ENCODE data around the gene ATP9A. TPM values are rescaled to one million over a fixed set of nuclear protein-coding genes. Genes with fewer than 3 reads are reported as not detected.

The ATP9A gene
- polyA plus RNA-seq, 3 donors, result 0.04 TPM; not detected in 2

DNA sequence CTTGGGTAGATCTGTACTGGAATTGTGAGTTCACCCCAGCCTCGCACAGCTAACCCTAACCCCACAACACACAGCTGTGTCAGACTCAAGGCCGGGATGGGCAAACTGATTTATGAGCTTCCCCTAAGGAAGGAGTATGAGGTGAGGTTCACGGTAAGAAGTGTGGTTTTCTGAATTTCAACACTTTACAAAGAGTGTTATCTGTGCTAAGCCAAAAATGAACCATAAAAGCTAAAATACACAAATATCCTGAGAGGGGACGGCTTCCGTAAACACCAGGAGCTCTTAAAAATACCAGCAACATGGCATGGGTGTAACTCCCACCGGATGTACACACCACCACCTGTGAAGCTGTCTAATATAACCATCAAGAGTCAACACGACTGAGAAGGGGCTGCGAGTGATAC is 101.2 kb downstream of the ATP9A start:
- H3K4me1 Mint-ChIP-seq, result peaks cover 6% of the 10 kb centered on the region
- Histone ChIP-seq H3K36me3 (replicated peaks in 1 of 2; ENCODE audit: control insufficient read depth in 1 of 2, insufficient read depth in 2 of 2, low read length in 2 of 2) (no peaks in the 10 kb centered on the region), H3K4me2 (replicated peaks; ENCODE audit: extremely low read depth, low read length, poor library complexity, severe bottlenecking) (no peak overlapping the region), H3K79me2 (ENCODE audit: insufficient read depth, low read length) (no peaks in the 10 kb centered on the region), H3K9me3 (replicated peaks in 1 of 2; ENCODE audit: control insufficient read depth in 1 of 2, insufficient read depth in 1 of 2, low read length in 2 of 2) (no peaks in the 10 kb centered on the region), H3K27me3 (ENCODE audit: control insufficient read depth in 2 of 2, insufficient read depth in 2 of 2, low read length in 2 of 2) (no peaks in the 10 kb centered on the region), H3K27ac (ENCODE audit: low read depth in 1 of 2, low read length in 2 of 2) (no peak overlapping the region), H2AFZ (ENCODE audit: insufficient read depth, low read depth, low read length, poor library complexity, severe bottlenecking) (peak overlapping the region; percentile 30), H3K4me1 (ENCODE audit: control insufficient read depth in 1 of 2, insufficient read depth in 2 of 2, low read length in 2 of 2) (peaks cover 8 to 10% of the 10 kb centered on the region in 2 donors), H3K9ac (ENCODE audit: insufficient read depth, low read length, poor library complexity, severe bottlenecking) (no peak overlapping the region), H4K20me1 (ENCODE audit: insufficient read depth, low read length) (no peaks in the 10 kb centered on the region), H3K4me3 (replicated peaks in 1 of 3; ENCODE audit: low read depth in 2 of 3, low read length in 3 of 3) (no peak overlapping the region)
- no peak for TF ChIP-seq CTCF (IDR thresholded peaks at IDR 0.05)
- DNase-seq, result no peak
- no peaks in the 10 kb centered on the region for H3K36me3 Mint-ChIP-seq
- H3K27me3 Mint-ChIP-seq (ENCODE audit: low read depth in 3 of 3), result peaks cover 0 to 13% (median 1%) of the 10 kb centered on the region in 3 donors
- H3K27ac Mint-ChIP-seq, result peak overlapping the region in 1 of 7 donors; percentile 62
- intact Hi-C loops (cut with micrococcal nuclease), result no loop called here
- 40% methylated on average over 2 of the region's 8 CpGs for WGBS (ENCODE audit: insufficient coverage)
- H3K4me3 Mint-ChIP-seq, result no peak overlapping the region
- no peaks in the 10 kb centered on the region for H3K9me3 Mint-ChIP-seq

GRCh38 chr20:51666126-51666525 is 102.1 kb downstream of the ATP9A start:
- Mint-ChIP-seq H3K9me3 (no peaks in the 10 kb centered on the region), H3K36me3 (no peaks in the 10 kb centered on the region), H3K4me3 (no peak overlapping the region), H3K27me3 (ENCODE audit: low read depth in 3 of 3) (peaks cover 0 to 11% (median 1%) of the 10 kb centered on the region in 3 donors), H3K27ac (no peak overlapping the region), H3K4me1 (peaks cover 10% of the 10 kb centered on the region)
- H3K4me3 ChIP-seq (replicated peaks in 1 of 3; ENCODE audit: low read depth in 2 of 3, low read length in 3 of 3), result no peak overlapping the region
- H3K79me2 ChIP-seq (ENCODE audit: insufficient read depth, low read length), result no peaks in the 10 kb centered on the region
- H3K9me3 ChIP-seq (replicated peaks in 1 of 2; ENCODE audit: control insufficient read depth in 1 of 2, insufficient read depth in 1 of 2, low read length in 2 of 2), result no peaks in the 10 kb centered on the region
- H3K9ac ChIP-seq (ENCODE audit: insufficient read depth, low read length, poor library complexity, severe bottlenecking), result no peak overlapping the region
- DNase-seq, result no peak
- H3K4me2 ChIP-seq (replicated peaks; ENCODE audit: extremely low read depth, low read length, poor library complexity, severe bottlenecking), result no peak overlapping the region
- no peak overlapping the region for H2AFZ ChIP-seq (ENCODE audit: insufficient read depth, low read depth, low read length, poor library complexity, severe bottlenecking)
- no peak for TF ChIP-seq CTCF (IDR thresholded peaks at IDR 0.05)
- intact Hi-C loops (cut with micrococcal nuclease), result no loop called here
- WGBS (ENCODE audit: insufficient coverage), result 71% methylated on average over 3 of the region's 5 CpGs
- H3K27ac ChIP-seq (ENCODE audit: low read depth in 1 of 2, low read length in 2 of 2), result no peak overlapping the region
- H4K20me1 ChIP-seq (ENCODE audit: insufficient read depth, low read length), result no peaks in the 10 kb centered on the region
- peaks cover 10% of the 10 kb centered on the region in 2 donors for H3K4me1 ChIP-seq (ENCODE audit: control insufficient read depth in 1 of 2, insufficient read depth in 2 of 2, low read length in 2 of 2)
- H3K36me3 ChIP-seq (replicated peaks in 1 of 2; ENCODE audit: control insufficient read depth in 1 of 2, insufficient read depth in 2 of 2, low read length in 2 of 2), result no peaks in the 10 kb centered on the region
- no peaks in the 10 kb centered on the region for H3K27me3 ChIP-seq (ENCODE audit: control insufficient read depth in 2 of 2, insufficient read depth in 2 of 2, low read length in 2 of 2)
